Astrocyte (in vitro differentiated cells and primary cell): ENCODE data around the gene PDE7B. TPM values are rescaled to one million over a fixed set of nuclear protein-coding genes. Genes with fewer than 3 reads are reported as not detected.

ENCODE experiments used
- DNase-seq: peaks from one replicate; pipeline ENCODE4 v3.0.0-alpha.2; 2010; ENCODE audit warnings: low read depth
- FAIRE-seq: peaks from 2 replicates; lab custom pipeline; 2011; peaks lifted over from hg19 to GRCh38; lab: Jason Lieb, UNC
- H2AFZ ChIP-seq: 2 replicates; pipeline ENCODE4 v1.6.0; 2012; ENCODE audit warnings: low read depth, low read length, inconsistent platforms
- H3K27ac ChIP-seq: 2 replicates; pipeline ENCODE4 v1.5.1; 2011; ENCODE audit warnings: low read depth, low read length, inconsistent platforms
- H3K27me3 ChIP-seq: 2 replicates; pipeline ENCODE4 v1.6.0; 2011; ENCODE audit warnings: low read length, inconsistent platforms; ENCODE audit not compliant: insufficient read depth
- H3K36me3 ChIP-seq: 2 replicates; pipeline ENCODE4 v1.5.1; 2011; ENCODE audit warnings: low read length, inconsistent platforms; ENCODE audit not compliant: insufficient read depth
- H3K4me1 ChIP-seq: 2 replicates; pipeline ENCODE4 v1.5.1; 2011; ENCODE audit warnings: low read length, inconsistent platforms; ENCODE audit not compliant: insufficient read depth
- H3K4me2 ChIP-seq: 2 replicates; pipeline ENCODE4 v1.6.0; 2012; ENCODE audit warnings: low read length, inconsistent platforms
- H3K4me3 ChIP-seq: 2 replicates; pipeline ENCODE4 v1.5.1; 2011; ENCODE audit warnings: low read depth, mild to moderate bottlenecking, low read length, inconsistent platforms; ENCODE audit not compliant: insufficient read depth
- H3K79me2 ChIP-seq: 2 replicates; pipeline ENCODE4 v1.6.0; 2012; ENCODE audit warnings: mild to moderate bottlenecking, low read length, inconsistent platforms; ENCODE audit not compliant: insufficient read depth
- H3K9ac ChIP-seq: 2 replicates; pipeline ENCODE4 v1.6.0; 2012; ENCODE audit warnings: mild to moderate bottlenecking, low read length, inconsistent platforms
- H3K9me3 ChIP-seq: 2 replicates; pipeline ENCODE4 v1.5.1; 2012; ENCODE audit warnings: low read depth, mild to moderate bottlenecking, low read length, inconsistent platforms; ENCODE audit not compliant: insufficient read depth
- H4K20me1 ChIP-seq: 2 replicates; pipeline ENCODE4 v1.6.0; 2012; ENCODE audit warnings: low read length, inconsistent platforms; ENCODE audit not compliant: insufficient read depth
- H3K27ac Mint-ChIP-seq: one replicate; pipeline ENCODE4 v1.8.0; 2021; ENCODE audit warnings: mild to moderate bottlenecking, mixed read lengths; ENCODE audit not compliant: unreplicated experiment
- H3K27me3 Mint-ChIP-seq: one replicate; pipeline ENCODE4 v1.8.0; 2021; ENCODE audit warnings: low read depth, mixed read lengths; ENCODE audit not compliant: unreplicated experiment
- H3K36me3 Mint-ChIP-seq: one replicate; pipeline ENCODE4 v1.8.0; 2021; ENCODE audit warnings: low read depth, mixed read lengths; ENCODE audit not compliant: unreplicated experiment
- H3K4me1 Mint-ChIP-seq: one replicate; pipeline ENCODE4 v1.8.0; 2021; ENCODE audit warnings: low read depth, mixed read lengths; ENCODE audit not compliant: unreplicated experiment
- H3K4me3 Mint-ChIP-seq: one replicate; pipeline ENCODE4 v1.8.0; 2021; ENCODE audit warnings: mild to moderate bottlenecking, moderate library complexity, mixed read lengths; ENCODE audit not compliant: unreplicated experiment
- H3K9me3 Mint-ChIP-seq: one replicate; pipeline ENCODE4 v1.8.0; 2021; ENCODE audit warnings: mild to moderate bottlenecking, mixed read lengths; ENCODE audit not compliant: unreplicated experiment
- EZH2 ChIP-seq: IDR thresholded peaks from 2 replicates; pipeline ENCODE4 v1.6.1; 2012; ENCODE audit warnings: mild to moderate bottlenecking, low read length, inconsistent platforms; ENCODE audit not compliant: insufficient read depth
- total RNA-seq: library from RNA; stranded (reverse); gene quantifications from 2 replicates; pipeline ENCODE4 v1.2.1, GENCODE V29; 2021
- TF ChIP-seq, protein P1 (sequence below): IDR thresholded peaks from 2 replicates; pipeline ENCODE4 v1.5.1; 2011; ENCODE audit warnings: low read depth, mild to moderate bottlenecking, inconsistent platforms, low read length, moderate library complexity; ENCODE audit not compliant: insufficient read depth

The PDE7B gene
- total RNA-seq, 1 donor from 2014 or later: 0.27 TPM

GRCh38 chr6:136086686-136087085 lies 235.2 kb downstream of the PDE7B start:
- Mint-ChIP-seq H3K27me3 (no peaks in the 10 kb centered on the region), H3K36me3 (no peaks in the 10 kb centered on the region), H3K27ac (no peak overlapping the region), H3K9me3 (no peaks in the 10 kb centered on the region), H3K4me1 (peaks cover 3% of the 10 kb centered on the region), H3K4me3 (no peak overlapping the region)
- Histone ChIP-seq H3K27ac (no peak overlapping the region), H3K4me2 (no peak overlapping the region), H3K79me2 (no peaks in the 10 kb centered on the region), H2AFZ (no peak overlapping the region), H3K36me3 (no peaks in the 10 kb centered on the region), H3K27me3 (no peaks in the 10 kb centered on the region), H4K20me1 (no peaks in the 10 kb centered on the region), H3K4me1 (peaks cover 5% of the 10 kb centered on the region), H3K9me3 (no peaks in the 10 kb centered on the region), H3K4me3 (no peak overlapping the region), H3K9ac (no peak overlapping the region)
- DNase-seq (no peak), FAIRE-seq (no peak)
- no peak for TF ChIP-seq EZH2
- TF ChIP-seq, protein P1, sequence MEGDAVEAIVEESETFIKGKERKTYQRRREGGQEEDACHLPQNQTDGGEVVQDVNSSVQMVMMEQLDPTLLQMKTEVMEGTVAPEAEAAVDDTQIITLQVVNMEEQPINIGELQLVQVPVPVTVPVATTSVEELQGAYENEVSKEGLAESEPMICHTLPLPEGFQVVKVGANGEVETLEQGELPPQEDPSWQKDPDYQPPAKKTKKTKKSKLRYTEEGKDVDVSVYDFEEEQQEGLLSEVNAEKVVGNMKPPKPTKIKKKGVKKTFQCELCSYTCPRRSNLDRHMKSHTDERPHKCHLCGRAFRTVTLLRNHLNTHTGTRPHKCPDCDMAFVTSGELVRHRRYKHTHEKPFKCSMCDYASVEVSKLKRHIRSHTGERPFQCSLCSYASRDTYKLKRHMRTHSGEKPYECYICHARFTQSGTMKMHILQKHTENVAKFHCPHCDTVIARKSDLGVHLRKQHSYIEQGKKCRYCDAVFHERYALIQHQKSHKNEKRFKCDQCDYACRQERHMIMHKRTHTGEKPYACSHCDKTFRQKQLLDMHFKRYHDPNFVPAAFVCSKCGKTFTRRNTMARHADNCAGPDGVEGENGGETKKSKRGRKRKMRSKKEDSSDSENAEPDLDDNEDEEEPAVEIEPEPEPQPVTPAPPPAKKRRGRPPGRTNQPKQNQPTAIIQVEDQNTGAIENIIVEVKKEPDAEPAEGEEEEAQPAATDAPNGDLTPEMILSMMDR: no peak

- no peak overlapping the region for H2AFZ ChIP-seq
- H3K4me1 ChIP-seq: peaks cover 5% of the 10 kb centered on the region
- H3K9me3 Mint-ChIP-seq: no peaks in the 10 kb centered on the region
- no peak overlapping the region for H3K9ac ChIP-seq
- H3K36me3 ChIP-seq: no peaks in the 10 kb centered on the region
- H3K27me3 Mint-ChIP-seq: no peaks in the 10 kb centered on the region
- FAIRE-seq (no peak), DNase-seq (peak; percentile 55)
- H3K79me2 ChIP-seq: no peaks in the 10 kb centered on the region
- no peak overlapping the region for H3K27ac ChIP-seq
- no peaks in the 10 kb centered on the region for H4K20me1 ChIP-seq
- peaks cover 3% of the 10 kb centered on the region for H3K4me1 Mint-ChIP-seq
- no peak for TF ChIP-seq EZH2
- TF ChIP-seq, protein P1: no peak
- no peak overlapping the region for H3K4me3 Mint-ChIP-seq
- no peaks in the 10 kb centered on the region for H3K27me3 ChIP-seq
- no peaks in the 10 kb centered on the region for H3K36me3 Mint-ChIP-seq
- H3K9me3 ChIP-seq: no peaks in the 10 kb centered on the region
- no peak overlapping the region for H3K4me3 ChIP-seq
- no peak overlapping the region for H3K4me2 ChIP-seq
- no peak overlapping the region for H3K27ac Mint-ChIP-seq
Observed at GRCh38 chr6:136087986-136088385, 236.5 kb downstream of the PDE7B start.

DNA sequence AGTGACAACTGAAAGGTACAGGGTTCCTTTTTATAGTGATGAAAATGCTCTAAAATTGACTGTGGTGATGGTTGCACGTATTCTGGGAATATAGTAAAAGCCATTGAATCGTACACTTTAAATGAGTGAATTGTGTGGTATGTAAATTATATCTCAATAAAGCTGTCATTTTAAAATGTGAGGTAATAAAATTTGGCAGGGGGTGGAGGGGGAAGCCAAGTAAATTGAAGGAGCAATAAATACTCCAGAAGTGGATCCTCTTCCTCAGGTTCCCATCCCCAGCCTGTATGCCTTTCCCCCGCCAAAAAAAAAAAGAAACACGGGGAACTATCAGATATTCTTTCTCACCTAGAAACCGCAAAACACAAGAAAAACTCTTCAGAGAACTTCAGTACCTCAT lies 237.2 kb downstream of the PDE7B start:
- Histone ChIP-seq H3K36me3 (no peaks in the 10 kb centered on the region), H3K79me2 (no peaks in the 10 kb centered on the region), H3K27me3 (no peaks in the 10 kb centered on the region), H3K9me3 (no peaks in the 10 kb centered on the region), H4K20me1 (no peaks in the 10 kb centered on the region), H3K27ac (no peak overlapping the region), H3K4me1 (peaks cover 5% of the 10 kb centered on the region), H3K4me3 (no peak overlapping the region), H2AFZ (no peak overlapping the region), H3K4me2 (no peak overlapping the region), H3K9ac (no peak overlapping the region)
- H3K27ac Mint-ChIP-seq: no peak overlapping the region
- TF ChIP-seq, protein P1: no peak
- TF ChIP-seq EZH2: no peak
- FAIRE-seq (no peak), DNase-seq (no peak)
- H3K36me3 Mint-ChIP-seq: no peaks in the 10 kb centered on the region
- H3K9me3 Mint-ChIP-seq: no peaks in the 10 kb centered on the region
- no peaks in the 10 kb centered on the region for H3K27me3 Mint-ChIP-seq
- no peak overlapping the region for H3K4me3 Mint-ChIP-seq
- peaks cover 3% of the 10 kb centered on the region for H3K4me1 Mint-ChIP-seq
